ENCODE results near the gene CITED1.

- TF ChIP-seq POLR2AphosphoS5 (IDR thresholded peaks at IDR 0.05; ENCODE audit: borderline replicate concordance, low read depth, low read length) (no peak), EZH2 (IDR thresholded peaks at IDR 0.05) (no peak)
Measured at GRCh38 chrX:72326605-72327300, 21.0 kb upstream of the CITED1 start.

All from SK-N-MC (cell line).